Iris pigment epithelial cell (primary cell): Measurements from ENCODE around the gene VAMP3.

Experiments
- DNase-seq: peaks from one replicate; pipeline ENCODE4 v3.0.0-alpha.2; 2011; ENCODE audit warnings: low read depth

VAMP3 gene, protein sequence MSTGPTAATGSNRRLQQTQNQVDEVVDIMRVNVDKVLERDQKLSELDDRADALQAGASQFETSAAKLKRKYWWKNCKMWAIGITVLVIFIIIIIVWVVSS

DNA sequence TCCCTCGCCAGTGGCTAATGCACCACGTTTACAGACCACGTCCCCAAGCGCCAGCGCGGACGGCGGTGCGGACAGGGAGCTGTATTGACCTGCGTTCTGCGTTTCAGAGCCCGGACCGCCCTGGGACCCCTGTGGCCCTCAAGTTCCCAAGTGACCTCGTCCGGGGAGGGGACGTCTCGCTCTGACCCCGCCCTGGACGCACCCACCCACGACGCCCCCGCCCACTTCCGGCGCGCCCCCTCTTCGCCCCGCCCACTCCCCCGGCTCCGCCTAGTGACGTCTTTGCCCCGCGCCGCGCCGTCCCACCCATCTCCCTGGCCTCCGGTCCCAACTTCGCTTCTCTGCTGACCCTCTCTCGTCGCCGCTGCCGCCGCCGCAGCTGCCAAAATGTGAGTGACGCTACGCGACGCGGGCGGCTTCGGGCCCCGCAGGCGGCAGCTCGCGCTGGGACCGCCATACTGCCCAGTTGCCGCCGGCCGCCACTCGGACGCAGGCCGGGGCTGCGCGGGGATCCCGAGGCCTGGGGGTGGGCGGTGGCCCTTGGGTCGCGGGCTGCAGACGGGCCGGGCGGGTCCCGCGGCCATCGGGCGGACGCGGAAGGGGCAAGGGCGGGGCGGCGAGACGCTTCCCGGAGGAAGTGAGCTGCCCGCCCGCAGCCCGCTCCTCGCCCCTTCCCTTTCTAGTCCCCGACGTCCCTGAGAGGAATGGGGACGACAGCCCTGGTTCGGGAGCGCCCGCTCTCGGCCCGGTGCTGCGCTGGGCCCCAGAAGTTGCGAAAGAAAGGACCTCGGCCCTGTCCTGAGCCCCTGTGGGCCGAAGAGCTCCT, at the start of gene VAMP3:
Gene VAMP3 (plus strand): TSS at position 300 of the 826 bp plus-strand sequence. CDS start 88 bp downstream, at position 388.
- peak; percentile 74 for DNase-seq

DNA sequence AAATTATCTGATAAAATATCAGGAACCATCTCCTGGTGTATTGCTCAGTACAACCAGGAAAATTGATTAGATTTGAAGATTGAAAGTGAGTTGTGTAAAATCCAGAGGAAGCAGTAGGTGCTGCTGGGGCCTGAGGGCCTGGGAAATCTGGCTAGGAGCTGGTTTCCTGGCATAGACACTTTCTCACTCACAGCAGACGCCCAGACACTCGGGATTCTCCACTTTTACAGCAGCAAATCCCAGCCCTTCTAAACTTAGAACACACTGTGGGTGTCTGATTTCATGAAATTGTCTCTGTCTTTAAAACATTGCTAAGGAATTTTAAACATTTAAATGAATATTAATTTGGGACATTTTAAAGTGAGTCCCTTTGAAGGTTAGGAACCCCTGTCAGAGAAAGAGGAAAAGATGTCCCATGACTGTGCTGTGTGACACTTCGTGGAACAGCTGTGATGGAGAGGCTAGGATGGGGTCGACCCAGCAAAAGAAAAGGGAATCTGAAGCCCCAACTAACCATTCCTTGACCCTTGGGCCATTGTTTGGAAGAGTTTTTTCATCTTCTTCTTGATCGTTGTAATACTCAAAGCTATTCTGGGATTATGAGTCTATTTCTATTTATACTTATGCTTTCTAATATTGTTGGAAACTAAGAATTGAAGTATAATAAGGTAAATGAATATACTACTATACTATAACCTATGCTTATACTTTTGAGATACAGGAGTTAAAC, 49.0 kb upstream of the VAMP3 start:
- peak; percentile 10 for DNase-seq

DNA sequence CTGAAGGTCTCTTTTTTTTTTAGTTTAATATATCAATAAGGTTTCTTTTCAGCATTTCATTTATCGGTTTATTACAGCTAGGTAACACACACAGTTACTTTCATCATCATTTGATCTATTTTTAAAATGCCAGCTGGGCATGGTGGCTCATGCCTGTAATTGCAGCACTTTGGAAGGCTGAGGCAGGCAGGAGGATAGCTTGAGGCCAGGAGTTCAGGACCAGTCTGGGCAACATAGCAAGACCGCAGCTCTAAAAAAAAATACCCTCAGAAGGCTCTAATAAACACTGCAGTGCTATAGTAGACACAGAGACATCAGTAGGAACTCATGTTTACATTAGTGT, 48.5 kb upstream of the VAMP3 start:
- DNase-seq, result no peak

DNA sequence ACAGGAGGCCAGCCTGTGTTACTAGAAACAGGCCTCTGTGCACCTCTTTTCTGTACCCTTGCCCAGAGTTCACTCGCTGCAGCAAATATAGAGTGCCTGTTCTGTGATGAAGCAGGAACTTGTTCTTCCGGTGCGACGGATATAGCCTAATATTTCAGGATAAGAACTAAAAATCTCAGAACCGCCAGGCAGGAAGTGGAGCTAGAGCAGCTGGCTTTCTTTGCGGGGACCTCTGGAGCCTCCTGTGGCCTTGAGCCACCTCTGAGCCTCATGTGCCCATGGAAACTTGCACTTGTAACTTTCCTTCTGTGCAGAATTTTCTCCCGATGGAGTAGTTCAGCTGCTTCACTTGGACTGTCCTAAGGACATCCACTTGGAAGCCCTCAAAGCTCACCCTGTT, 44.5 kb upstream of the VAMP3 start:
- DNase-seq, result no peak

DNA sequence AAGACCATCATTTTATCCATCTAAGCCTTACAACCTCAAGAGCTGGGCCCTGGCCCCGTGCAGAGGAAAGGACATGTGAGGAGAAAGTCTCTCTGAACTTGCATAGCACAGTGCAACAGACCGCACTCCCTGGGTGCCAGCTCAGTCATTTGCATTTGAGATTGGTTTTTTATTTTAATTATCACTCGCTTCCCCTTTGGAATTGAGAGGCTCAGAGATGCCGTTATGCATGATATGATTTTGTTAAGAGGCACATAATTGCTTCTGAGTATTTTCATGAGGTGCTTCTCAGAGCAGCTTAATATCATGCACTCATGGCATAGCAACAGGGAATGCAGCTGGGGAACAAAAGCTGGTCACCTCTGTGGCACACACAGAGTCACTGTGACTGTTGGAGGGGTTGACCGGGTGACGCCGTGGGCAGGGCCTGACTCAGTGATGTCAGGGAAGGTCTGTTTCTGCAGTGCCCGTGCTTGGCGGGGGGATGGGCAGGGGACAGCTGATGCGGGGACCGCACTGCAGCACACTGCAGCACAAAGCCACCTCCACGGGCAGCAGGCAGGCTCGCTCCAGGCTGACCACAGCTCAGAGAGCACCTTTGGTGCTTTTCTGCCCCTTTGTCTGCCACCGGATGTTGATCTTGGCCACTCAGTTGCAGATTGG, 43.2 kb upstream of the VAMP3 start:
- no peak for DNase-seq

DNA sequence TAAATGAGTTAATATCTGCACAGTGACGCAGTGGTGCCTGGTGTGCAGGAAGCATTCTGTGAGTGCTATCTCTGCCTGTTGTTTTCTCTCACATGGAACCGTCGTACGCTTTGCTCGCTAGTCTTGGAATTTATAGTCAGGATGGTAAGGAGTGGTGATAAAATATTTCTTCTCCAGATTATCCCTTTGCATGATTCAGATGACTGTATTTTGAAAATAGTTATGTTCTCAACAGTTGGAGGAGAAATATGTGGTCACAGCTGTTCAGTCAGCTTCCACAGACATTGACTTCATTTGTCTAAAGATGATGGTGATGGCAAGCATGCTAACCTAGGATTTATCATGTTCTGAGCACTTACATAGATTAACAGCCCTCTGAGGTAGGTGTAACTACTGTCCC, 41.3 kb upstream of the VAMP3 start:
- no peak for DNase-seq

DNA sequence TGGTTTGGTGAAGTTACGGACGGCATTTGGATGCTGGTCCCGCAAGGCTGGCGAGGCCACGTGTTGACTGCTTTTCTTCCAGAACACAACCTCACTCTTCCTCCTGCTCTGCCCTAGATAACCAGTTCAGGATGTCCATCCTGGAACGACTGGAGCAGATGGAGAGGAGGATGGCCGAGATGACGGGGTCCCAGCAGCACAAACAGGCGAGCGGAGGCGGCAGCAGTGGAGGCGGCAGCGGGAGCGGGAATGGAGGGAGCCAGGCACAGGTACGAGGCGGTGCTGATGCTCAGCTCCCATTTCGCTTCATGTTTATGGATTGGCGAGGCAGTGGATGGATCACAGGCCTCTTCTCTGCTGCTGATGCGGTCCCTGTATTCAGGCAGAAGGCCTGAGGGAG, 38.8 kb upstream of the VAMP3 start:
- DNase-seq, result no peak

DNA sequence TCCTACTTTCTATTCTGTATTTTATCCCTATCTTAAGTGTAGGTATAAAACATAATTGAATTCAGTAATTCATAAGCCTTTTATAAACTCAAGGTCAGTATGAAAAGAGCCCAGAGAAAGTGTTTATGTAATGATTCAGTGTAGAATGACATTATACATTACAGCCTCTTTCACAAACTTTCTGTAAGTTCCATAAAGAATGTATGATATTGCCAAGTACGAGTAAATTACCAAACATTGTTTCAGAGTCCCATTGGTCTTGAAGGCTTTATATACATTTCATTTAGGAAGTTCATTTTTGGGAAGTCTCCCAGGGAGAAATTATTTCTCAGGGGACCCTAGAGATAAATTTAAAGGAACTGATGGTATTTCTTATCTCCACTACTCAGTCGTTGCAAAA, 37.8 kb upstream of the VAMP3 start:
- DNase-seq, result peak; percentile 3

DNA sequence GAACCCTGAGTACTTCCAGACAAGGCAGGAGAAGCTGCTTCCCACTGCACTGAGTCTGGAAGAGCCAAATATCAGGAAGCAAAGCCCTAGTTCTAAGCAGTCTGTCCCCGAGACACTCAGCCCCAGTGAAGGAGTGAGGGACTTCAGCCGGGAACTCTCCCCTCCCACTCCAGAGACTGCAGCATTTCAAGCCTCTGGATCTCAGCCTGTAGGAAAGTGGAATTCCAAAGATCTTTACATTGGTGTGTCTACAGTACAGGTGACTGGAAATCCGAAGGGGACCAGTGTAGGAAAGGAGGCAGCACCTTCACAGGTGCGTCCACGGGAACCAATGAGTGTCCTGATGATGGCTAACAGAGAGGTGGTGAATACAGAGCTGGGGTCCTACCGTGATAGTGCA, 33.1 kb upstream of the VAMP3 start:
- DNase-seq, result no peak

DNA sequence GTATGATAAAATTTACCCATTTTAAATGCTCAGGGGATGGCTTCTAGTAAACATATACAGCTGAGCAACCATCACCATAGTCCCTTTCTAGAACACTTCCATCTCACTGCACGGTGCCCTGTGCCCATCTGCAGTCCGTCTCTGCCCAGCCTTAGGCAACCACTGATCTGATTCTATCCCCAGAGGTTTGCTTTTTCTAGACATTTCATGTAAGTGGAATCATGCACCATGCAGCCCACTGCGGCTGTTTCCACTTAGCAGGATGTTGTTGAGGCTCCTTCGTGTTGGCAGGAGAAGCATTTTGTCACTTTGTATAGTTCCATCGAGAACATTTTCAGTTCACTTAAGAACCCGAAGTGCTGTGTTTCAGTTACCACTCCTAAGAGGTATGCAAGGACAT, 27.8 kb upstream of the VAMP3 start:
- no peak for DNase-seq

DNA sequence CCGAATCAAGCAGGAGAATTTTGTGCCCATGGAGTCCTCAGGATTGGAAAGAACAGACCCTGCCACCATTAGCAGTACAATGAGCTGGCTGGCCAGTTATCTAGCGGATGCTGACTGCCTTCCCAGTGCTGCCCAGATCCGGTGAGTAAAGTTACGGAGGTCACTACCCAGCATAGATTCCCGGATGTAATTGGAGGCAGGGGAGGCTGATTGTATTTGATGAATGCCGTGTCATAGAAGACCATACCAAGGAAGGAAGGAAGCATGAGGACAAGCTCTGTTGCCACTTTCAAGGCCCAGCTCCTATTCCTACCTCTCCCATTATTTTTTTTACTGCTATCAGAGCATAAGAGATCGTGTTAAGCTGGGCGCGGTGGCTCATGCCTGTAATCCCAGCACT, 26.2 kb upstream of the VAMP3 start:
- no peak for DNase-seq

DNA sequence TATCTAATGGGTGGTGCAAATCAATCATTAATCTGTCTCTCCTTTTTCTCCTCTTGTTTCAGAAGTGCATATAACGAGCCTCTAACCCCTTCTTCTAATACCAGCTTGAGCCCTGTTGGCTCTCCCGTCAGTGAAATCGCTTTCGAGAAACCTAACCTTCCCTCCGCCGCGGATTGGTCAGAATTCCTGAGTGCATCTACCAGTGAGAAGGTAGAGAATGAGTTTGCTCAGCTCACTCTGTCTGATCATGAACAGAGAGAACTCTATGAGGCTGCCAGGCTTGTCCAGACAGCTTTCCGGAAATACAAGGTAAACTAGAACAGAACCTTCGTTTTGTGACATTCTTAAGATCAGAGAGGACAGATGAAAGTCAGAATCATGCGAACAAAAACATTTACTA, 25.3 kb upstream of the VAMP3 start:
- DNase-seq, result no peak

DNA sequence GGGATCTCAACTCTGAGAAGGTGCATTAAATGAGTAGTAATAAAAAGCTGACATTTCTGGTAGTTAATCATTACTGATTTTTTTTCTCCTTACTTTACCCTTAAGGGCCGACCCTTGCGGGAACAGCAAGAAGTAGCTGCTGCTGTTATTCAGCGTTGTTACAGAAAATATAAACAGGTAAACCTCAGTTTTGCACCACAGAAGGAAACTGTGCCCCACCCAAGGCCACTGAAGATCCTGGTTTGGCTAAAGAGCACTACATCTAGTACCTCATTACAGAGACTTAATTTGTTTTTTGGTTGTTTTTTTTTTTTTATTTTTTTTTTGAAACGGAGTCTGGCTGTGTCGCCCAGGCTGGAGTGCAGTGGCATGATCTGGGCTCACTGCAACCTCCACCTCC, 23.5 kb upstream of the VAMP3 start:
- DNase-seq, result no peak

DNA sequence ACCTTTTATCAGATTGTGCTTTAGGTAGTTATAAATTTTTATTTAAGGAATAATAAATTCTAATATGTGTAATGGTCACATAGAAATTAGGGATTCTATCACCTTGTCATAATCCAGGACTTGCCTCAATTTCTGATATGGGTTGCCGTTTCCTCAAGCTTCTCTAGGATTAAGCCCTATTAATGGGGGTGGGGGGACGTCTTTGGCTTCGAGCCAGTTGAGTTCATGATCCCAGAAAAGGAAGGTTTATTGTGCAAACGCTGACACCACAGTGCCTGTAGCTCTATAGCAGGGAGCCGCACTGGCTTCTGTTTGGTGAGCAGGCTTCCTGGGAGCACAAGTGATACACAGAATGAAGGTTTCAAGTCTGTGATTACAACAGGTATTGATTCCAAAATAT, 22.0 kb upstream of the VAMP3 start:
- no peak for DNase-seq

DNA sequence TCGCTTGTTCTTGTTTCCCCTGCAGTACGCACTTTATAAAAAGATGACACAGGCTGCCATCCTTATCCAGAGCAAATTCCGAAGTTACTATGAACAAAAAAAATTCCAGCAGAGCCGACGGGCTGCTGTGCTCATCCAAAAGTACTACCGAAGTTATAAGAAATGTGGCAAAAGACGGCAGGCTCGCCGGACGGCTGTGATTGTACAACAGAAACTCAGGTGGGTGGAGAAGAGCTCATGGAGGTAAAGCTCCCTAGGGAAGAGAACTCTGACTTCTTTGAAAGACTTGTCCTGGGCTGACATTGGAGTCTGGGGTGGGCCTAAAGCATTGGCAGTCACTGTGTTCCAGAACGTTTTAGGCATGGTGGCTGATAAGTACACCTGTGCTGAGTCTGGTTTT, 19.9 kb upstream of the VAMP3 start:
- no peak for DNase-seq

DNA sequence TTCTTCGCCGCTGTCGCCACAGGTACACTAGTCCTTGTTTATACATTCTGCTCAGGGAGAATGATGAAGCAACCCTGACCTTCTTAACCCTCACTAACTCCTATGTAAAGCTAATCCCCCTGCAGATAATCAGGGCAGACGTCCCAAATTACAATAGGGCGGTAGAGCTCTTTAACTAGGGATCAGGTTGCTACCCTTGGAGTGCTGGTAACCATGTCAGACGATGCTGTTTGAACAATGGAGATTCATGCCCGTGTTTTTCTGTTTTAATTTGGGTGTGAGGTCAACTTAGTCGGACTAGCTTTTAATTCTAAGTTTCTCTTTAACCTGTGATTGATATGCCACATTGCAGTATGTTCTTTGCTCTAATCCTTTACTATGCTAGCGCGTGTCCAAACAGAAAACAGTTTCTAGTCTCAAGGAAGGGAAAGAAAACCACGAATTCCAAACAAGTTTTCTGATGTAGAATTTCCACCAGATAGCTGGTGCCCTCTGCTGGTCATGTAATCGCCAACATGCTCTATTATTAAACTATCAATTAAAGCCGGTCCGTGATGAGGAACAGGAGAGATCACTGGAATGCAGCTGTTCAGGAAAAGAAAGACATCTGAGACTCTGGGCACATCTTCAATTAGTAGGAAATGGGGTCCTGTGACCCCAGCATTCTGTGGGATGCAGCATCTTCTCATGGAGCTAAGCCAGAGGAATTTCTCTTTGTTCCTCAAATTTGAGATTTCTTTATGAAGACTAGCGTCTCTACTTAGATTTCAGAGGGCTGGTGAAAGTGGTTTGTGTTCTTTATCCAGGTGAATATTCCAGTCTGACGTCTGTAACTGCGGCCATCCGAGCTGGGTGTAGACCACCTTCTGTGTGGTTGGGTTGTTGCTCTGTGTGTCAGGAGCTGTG, 18.3 kb upstream of the VAMP3 start:
- peak; percentile 68 for DNase-seq

DNA sequence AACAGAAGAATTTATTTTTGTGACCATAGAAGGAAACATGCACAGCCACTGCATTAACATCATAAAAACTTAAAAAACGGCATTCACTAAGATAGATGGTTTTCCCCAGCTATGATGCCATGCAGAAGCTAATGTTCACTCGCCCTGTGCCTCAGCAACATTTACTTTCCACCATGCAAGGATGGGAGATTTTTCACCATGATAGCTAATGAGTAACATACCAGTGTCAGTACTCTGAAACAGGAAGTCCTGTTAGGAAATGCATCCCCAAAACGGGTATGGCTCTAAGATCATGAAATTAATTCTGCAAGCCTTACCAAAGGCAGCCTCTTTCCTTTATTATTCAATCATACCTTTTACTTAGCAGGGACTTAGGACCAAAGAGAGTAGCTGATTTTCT, 17.5 kb upstream of the VAMP3 start:
- DNase-seq, result no peak

DNA sequence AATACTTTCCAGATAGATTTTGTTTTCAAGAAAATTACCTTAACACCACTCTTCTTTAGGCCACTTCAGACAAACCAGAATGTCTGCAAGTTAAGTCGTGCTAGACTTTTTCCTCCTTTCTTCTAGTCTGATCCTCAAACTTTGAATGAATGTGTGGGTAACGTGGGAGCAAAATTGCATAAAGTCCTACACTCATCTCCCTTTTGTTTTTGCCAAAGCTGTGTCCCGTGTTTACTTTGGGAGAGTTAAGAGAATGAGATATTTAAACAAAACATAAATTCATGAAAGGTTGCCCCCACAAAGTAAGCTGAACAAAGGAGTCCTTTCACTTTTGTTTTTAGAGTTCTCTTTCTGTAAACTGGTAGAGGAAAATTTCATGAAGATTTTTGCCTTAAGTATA, 16.9 kb upstream of the VAMP3 start:
- no peak for DNase-seq

DNA sequence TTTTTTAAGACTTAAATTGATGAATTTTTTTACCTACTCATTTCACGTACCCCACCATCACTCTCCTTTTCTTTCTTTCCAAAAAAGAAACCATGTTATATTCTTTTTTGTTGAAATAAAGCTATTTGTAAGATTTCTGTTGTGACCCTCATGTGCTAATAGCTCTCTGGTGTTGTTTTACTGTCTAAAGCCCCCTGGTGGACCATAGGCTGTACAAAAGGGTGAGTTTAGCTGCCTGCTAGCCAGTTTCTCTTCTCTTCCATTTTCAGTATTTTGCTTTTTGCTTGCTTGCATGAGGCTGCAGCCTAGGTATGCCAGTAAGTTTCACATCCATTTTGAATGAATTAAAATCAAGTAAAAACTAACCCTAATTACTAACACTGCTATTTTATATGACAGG, 15.6 kb upstream of the VAMP3 start:
- peak; percentile 18 for DNase-seq

DNA sequence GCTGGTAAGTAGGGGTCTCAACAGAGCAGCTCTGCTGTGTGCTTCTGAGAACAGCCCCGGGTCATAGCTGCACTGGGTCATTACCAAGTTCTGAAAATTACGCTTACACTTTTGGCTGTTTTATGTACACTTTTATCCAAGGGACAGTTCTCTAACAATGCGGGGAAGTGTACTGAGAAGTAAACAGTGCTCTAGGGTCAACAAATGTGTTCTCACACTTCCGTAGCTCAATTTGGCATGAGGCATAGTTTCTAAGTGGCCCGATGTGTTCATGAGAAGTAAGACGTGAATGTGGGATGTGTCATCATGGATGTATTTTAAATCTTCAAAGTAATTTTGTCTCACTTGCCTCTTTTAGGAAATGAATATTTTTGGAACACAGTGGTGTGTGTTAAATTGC, 10.9 kb upstream of the VAMP3 start:
- no peak for DNase-seq

DNA sequence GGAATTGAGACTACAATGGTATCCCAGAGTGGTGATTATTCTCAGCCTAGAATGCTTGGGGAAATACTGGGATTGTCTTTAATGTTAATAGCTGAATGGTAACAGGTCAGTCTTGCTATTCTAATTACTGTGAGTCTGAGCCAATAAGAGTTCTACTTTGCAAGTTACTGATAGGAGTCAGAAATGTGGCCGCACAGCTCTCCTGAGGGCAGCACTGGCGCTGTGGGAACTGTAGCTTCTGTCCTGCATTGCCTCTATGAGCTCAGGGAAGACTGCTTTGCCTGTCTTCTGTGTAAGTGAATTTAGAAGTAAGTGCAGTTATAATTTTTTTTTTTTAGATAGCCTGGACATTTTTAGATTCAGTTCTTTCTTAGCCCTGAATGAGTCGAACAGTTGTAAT, 10.0 kb upstream of the VAMP3 start:
- DNase-seq, result no peak

DNA sequence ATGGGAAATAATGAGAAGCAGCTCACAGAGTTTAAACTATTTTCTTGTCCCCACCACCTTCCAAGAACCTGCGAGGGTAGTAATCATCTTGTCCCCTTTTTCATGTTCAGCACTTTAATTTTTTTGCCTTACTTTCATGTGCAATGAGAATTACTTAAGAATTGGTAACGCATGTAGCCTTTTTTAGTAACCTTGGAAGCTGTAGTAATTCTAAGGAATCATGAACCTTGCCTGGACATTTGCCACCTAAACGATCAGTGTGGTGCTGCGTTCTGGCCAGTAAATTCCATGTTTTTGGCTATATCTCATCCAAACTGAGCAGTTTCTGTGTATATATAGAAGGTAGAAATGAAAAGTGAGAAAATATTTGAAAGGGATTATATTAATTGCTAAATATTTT, 3.9 kb upstream of the VAMP3 start:
- DNase-seq, result no peak
